Activated B cell treated with CpG ODN at 0.5 μM for 24 hours (primary cell): ENCODE measurements around the gene KCTD5. TPM values are rescaled to one million over a fixed set of nuclear protein-coding genes. Genes with fewer than 3 reads are reported as not detected.

ENCODE experiments used
- ATAC-seq: fragments of 200-7000 bp; cut with Tn5 transposase; one replicate; pipeline ENCODE4 v1.10.0; 2021; ENCODE audit warnings: low read depth, mild to moderate bottlenecking, moderate library complexity
- CTCF ChIA-PET: fragments of 350-600 bp; sonication (Branson Sonifier 250); formaldehyde crosslinking; loops from one replicate; lab custom pipeline; 2021; ENCODE audit warnings: antibody characterized with exemption; lab: Charles Lee
- POLR2A ChIA-PET: fragments of 350-600 bp; sonication (Branson Sonifier 250); formaldehyde crosslinking; loops from one replicate; lab custom pipeline; 2021; ENCODE audit warnings: antibody characterized with exemption; lab: Charles Lee
- DNase-seq: peaks from one replicate; pipeline ENCODE4 v3.0.0; 2022
- H3K27ac Mint-ChIP-seq: one replicate; pipeline ENCODE4 v1.8.0; 2020; ENCODE audit warnings: mixed read lengths
- H3K27me3 Mint-ChIP-seq: one replicate; pipeline ENCODE4 v1.8.0; 2021; ENCODE audit warnings: mixed read lengths
- H3K36me3 Mint-ChIP-seq: one replicate; pipeline ENCODE4 v1.8.0; 2021; ENCODE audit warnings: low read depth, mixed read lengths
- H3K4me1 Mint-ChIP-seq: one replicate; pipeline ENCODE4 v1.8.0; 2021; ENCODE audit warnings: mixed read lengths
- H3K4me3 Mint-ChIP-seq: one replicate; pipeline ENCODE4 v1.8.0; 2020; ENCODE audit warnings: mild to moderate bottlenecking, mixed read lengths
- H3K9me3 Mint-ChIP-seq: one replicate; pipeline ENCODE4 v1.8.0; 2020; ENCODE audit warnings: mixed read lengths
- intact Hi-C: fragments of 100-400 bp; cut with micrococcal nuclease; formaldehyde crosslinking; loops from one replicate; pipeline ENCODE4 v1.15.1; 2024
- total RNA-seq: library from RNA; stranded (reverse); gene quantifications from 2 replicates; pipeline ENCODE4 v1.2.3, GENCODE V29; 2022
- TF ChIP-seq, protein P1 (sequence below): fragments of 200-600 bp; IDR thresholded peaks from one replicate; pipeline ENCODE4 v1.8.0; 2022; ENCODE audit warnings: antibody characterized with exemption, mild to moderate bottlenecking

The KCTD5 gene
- total RNA-seq, 1 donor from 2014 or later, result 30.3 TPM

DNA sequence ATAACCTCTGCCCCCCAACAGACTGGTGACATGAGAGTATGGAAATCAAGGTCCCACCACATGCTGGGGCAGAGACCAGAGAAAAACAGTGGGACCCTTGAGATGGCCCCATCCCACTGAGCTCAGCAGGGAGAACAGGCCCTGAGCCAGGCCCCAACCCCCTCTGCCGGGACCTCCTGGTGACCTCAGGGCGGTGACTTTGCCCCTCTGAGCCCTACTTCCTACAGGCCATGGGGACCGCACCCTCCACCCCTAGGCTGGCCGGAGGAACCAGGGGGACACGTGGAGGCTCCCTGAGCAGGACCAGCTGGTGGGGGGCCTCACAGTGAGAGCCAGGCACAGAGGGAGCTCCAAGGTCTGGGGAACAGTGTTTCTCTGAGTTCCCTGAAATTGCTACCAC, 56.3 kb downstream of the KCTD5 start:
- CTCF ChIA-PET, result no interaction called here
- intact Hi-C loops, result no loop called here
- POLR2A ChIA-PET, result interaction anchor here (0.6 kb wide), 1 partner anchor 11 kb away, joined by 3 read pairs; no protein-coding TSS in a partner anchor
- Mint-ChIP-seq H3K9me3 (no peaks in the 10 kb centered on the region), H3K27ac (no peak overlapping the region), H3K27me3 (peaks cover 4% of the 10 kb centered on the region), H3K36me3 (no peaks in the 10 kb centered on the region), H3K4me3 (no peak overlapping the region), H3K4me1 (no peaks in the 10 kb centered on the region)
- TF ChIP-seq, protein P1, sequence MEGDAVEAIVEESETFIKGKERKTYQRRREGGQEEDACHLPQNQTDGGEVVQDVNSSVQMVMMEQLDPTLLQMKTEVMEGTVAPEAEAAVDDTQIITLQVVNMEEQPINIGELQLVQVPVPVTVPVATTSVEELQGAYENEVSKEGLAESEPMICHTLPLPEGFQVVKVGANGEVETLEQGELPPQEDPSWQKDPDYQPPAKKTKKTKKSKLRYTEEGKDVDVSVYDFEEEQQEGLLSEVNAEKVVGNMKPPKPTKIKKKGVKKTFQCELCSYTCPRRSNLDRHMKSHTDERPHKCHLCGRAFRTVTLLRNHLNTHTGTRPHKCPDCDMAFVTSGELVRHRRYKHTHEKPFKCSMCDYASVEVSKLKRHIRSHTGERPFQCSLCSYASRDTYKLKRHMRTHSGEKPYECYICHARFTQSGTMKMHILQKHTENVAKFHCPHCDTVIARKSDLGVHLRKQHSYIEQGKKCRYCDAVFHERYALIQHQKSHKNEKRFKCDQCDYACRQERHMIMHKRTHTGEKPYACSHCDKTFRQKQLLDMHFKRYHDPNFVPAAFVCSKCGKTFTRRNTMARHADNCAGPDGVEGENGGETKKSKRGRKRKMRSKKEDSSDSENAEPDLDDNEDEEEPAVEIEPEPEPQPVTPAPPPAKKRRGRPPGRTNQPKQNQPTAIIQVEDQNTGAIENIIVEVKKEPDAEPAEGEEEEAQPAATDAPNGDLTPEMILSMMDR, result no peak
- DNase-seq (no peak), ATAC-seq (no peak)

DNA sequence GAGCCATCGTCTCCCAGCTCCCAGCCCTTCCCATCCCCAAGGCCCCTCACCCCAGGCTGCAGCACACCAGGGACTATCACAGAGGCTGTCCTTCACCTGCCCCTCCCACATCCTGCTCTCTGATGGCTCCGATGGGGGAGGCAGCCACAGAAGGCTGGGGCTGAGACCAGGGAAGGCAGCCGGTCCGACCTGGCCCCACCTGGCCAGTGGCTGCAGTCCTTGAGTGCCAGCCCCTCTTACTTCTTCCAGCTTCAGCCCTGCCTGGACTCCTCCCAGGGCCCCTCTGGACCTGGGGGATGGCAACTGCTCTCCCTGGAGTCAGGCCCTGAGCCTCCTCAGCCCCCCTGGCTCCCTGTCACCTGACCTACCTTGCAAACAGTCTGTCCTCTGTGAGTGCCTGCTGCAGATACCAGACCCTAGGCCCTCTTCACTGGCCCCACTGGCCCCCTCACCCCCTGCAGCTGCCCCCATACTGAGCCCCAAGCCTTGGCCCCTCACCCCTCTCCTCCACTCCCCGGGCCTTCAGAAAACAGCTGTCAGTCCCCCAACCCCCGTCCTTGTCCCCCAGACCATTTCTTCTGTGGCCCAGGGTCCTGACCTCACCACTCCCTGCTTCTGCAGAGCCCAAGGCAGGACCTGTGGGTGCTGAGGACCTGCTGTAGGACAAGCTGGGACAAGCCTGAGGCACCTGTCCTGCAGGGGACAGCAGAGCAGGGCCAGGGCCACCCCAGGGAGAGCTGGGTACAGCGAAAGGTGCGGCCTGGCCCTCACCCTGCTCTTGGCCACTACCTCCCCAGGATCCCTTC, 57.5 kb downstream of the KCTD5 start:
- intact Hi-C loops, result no loop called here
- no peak overlapping the region for H3K4me3 Mint-ChIP-seq
- no peak for DNase-seq
- TF ChIP-seq, protein P1, result no peak
- peaks cover 2% of the 10 kb centered on the region for H3K27me3 Mint-ChIP-seq
- no peaks in the 10 kb centered on the region for H3K9me3 Mint-ChIP-seq
- ChIA-PET POLR2A (interaction anchor here (0.5 kb wide), 1 partner anchor 195 kb away, joined by 5 read pairs; no protein-coding TSS in a partner anchor), CTCF (no interaction called here)
- H3K27ac Mint-ChIP-seq, result no peak overlapping the region
- no peaks in the 10 kb centered on the region for H3K36me3 Mint-ChIP-seq
- H3K4me1 Mint-ChIP-seq, result no peaks in the 10 kb centered on the region
- ATAC-seq, result no peak

DNA sequence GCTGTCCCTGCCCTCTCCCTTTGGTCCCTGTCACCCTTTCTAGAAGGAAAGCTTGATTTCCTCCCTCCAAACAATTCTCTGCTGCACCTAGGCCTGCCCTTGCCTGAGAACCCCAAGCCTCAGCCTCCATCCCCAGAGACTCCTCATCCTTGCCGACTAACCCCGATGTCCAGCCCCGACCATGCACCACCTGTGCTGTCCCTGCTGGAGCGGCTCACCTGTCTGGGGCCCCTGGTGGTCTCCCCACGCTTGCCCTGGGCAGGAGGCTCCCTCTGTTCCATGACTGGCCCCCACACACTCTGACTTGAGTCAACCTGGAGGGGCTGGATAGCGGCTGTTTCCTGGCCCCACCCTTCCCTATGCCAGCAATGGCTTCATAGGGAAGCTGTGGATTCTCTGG, 58.2 kb downstream of the KCTD5 start:
- no peaks in the 10 kb centered on the region for H3K27me3 Mint-ChIP-seq
- H3K4me3 Mint-ChIP-seq, result no peak overlapping the region
- TF ChIP-seq, protein P1, result no peak
- no peaks in the 10 kb centered on the region for H3K4me1 Mint-ChIP-seq
- DNase-seq, result no peak
- no peaks in the 10 kb centered on the region for H3K36me3 Mint-ChIP-seq
- POLR2A ChIA-PET, result interaction anchor here (0.5 kb wide), 1 partner anchor 195 kb away, joined by 5 read pairs; no protein-coding TSS in a partner anchor
- ATAC-seq, result no peak
- H3K9me3 Mint-ChIP-seq, result no peaks in the 10 kb centered on the region
- intact Hi-C loops, result no loop called here
- CTCF ChIA-PET, result no interaction called here
- no peak overlapping the region for H3K27ac Mint-ChIP-seq

DNA sequence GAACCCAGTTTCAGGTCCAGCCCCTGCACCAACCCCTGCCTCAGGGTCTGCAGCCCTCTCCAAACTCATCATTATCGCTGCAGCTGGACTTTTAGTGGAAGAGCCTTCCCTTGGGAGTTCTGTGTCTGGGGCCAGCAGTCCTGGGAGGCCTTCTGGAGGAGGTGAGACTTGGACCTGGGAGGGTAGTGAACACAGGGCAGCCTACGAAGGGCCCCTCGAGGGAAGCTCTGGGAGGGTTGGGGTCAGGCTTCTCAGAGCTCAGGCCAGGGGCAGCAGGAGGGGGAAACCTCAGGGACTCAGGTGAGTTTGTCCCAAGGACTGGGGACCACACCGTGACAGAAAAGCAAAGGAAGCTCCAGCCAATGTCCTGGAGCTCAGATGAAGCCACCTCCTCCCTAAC, 58.8 kb downstream of the KCTD5 start:
- DNase-seq, result no peak
- ATAC-seq, result no peak
- CTCF ChIA-PET, result no interaction called here
- no peaks in the 10 kb centered on the region for H3K4me1 Mint-ChIP-seq
- H3K9me3 Mint-ChIP-seq, result no peaks in the 10 kb centered on the region
- H3K4me3 Mint-ChIP-seq, result no peak overlapping the region
- POLR2A ChIA-PET, result interaction anchor here (0.7 kb wide), 1 partner anchor 531 kb away, joined by 3 read pairs; no protein-coding TSS in a partner anchor
- H3K27ac Mint-ChIP-seq, result no peak overlapping the region
- no peaks in the 10 kb centered on the region for H3K36me3 Mint-ChIP-seq
- TF ChIP-seq, protein P1, result no peak
- intact Hi-C loops, result no loop called here
- H3K27me3 Mint-ChIP-seq, result no peaks in the 10 kb centered on the region

DNA sequence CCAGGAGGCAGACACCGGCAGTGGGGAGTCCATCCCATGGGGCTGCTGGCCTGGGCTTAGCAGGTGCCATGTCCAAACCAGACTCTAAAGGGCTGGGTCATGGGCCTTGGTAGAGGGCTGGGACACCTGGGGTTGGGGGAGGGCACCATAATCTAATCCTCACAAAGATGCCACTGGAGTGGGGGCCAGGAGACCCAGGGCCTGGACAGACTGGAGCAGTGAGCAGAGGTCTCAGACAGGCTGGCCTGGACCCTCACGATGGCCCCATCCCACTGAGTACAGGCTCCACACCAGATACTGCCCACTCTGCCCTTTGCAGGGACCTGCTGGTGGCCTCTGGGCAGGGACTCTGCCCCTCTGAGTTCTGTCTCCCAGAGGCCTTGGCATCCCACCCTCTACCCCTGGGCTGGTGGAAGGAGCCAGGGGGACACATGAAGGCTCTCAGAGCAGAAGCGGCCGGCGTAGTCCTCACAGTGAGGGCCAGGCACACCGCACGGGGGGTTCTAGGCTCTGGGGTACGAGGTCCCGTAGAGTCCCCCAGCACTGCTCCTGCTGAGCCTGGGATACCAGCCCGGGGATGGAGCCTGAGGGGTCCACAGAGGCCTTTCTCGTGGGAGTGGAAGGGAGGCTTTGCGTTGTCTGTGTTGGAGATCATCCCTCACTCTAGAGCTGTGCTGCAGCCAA, 60.1 kb downstream of the KCTD5 start:
- H3K9me3 Mint-ChIP-seq, result no peaks in the 10 kb centered on the region
- H3K27ac Mint-ChIP-seq, result no peak overlapping the region
- ChIA-PET POLR2A (no interaction called here), CTCF (no interaction called here)
- TF ChIP-seq, protein P1, result no peak
- H3K36me3 Mint-ChIP-seq, result no peaks in the 10 kb centered on the region
- no peaks in the 10 kb centered on the region for H3K27me3 Mint-ChIP-seq
- intact Hi-C loops, result no loop called here
- no peak for ATAC-seq
- no peaks in the 10 kb centered on the region for H3K4me1 Mint-ChIP-seq
- H3K4me3 Mint-ChIP-seq, result no peak overlapping the region
- DNase-seq, result no peak
